CD14-positive monocyte (primary cell): ENCODE results near the gene DNMBP. TPM values are rescaled to one million over a fixed set of nuclear protein-coding genes. Genes with fewer than 3 reads are reported as not detected.

Experiments
- DNase-seq, 3 donors: peaks; one replicate each; pipeline ENCODE4 v3.0.0-alpha.2; 2011 to 2022
- H2AFZ ChIP-seq: 2 replicates; pipeline ENCODE4 v1.6.0; 2012; ENCODE audit warnings: mild to moderate bottlenecking, low read depth, low read length, inconsistent platforms; ENCODE audit not compliant: insufficient read depth, poor library complexity, severe bottlenecking
- H3K27ac ChIP-seq, 2 donors: 1 replicate in 1 of 2; 2 replicates in 1 of 2; pipeline ENCODE4 v1.5.1; 2012 to 2013; ENCODE audit warnings: low read length in 2 of 2, control low read depth in 1 of 2, inconsistent platforms in 1 of 2, low read depth in 1 of 2, mild to moderate bottlenecking in 1 of 2
- H3K27me3 ChIP-seq, 2 donors: one replicate each; pipeline versions ENCODE4 v1.6.0 to v1.6.1; 2011 to 2013; ENCODE audit warnings: low read length in 2 of 2; ENCODE audit not compliant: control insufficient read depth in 2 of 2, insufficient read depth in 2 of 2
- H3K36me3 ChIP-seq, 2 donors: replicated peaks in 1 of 2; 1 replicate in 1 of 2; 2 replicates in 1 of 2; pipeline versions ENCODE4 v1.5.1 to v1.6.1; 2012 to 2013; ENCODE audit warnings: low read length in 2 of 2, control low read depth in 1 of 2, inconsistent platforms in 1 of 2, mild to moderate bottlenecking in 1 of 2; ENCODE audit not compliant: insufficient read depth in 2 of 2, control insufficient read depth in 1 of 2
- H3K4me1 ChIP-seq, 2 donors: 1 replicate in 1 of 2; 2 replicates in 1 of 2; pipeline versions ENCODE4 v1.5.1 to v1.6.1; 2012 to 2013; ENCODE audit warnings: low read length in 2 of 2, control low read depth in 1 of 2, inconsistent platforms in 1 of 2, mild to moderate bottlenecking in 1 of 2, moderate library complexity in 1 of 2; ENCODE audit not compliant: insufficient read depth in 2 of 2, control insufficient read depth in 1 of 2
- H3K4me2 ChIP-seq: replicated peaks from 2 replicates; pipeline ENCODE3; 2012; ENCODE audit warnings: low read length, moderate library complexity, mild to moderate bottlenecking; ENCODE audit not compliant: poor library complexity, severe bottlenecking; ENCODE audit errors: extremely low read depth
- H3K4me3 ChIP-seq, 3 experiments: fragments of 200-600 bp in 1 of 3; sonication (generic) in 1 of 3; replicated peaks in 1 of 3; 1 replicate in 2 of 3; 2 replicates in 1 of 3; pipeline ENCODE4 v1.5.1; 2011 to 2013; ENCODE audit warnings: low read length in 3 of 3, mild to moderate bottlenecking in 3 of 3, control low read depth in 2 of 3, low read depth in 2 of 3, inconsistent platforms in 1 of 3, moderate library complexity in 1 of 3
- H3K79me2 ChIP-seq: 2 replicates; pipeline ENCODE4 v1.6.0; 2012; ENCODE audit warnings: mild to moderate bottlenecking, control low read depth, inconsistent platforms, low read length, moderate library complexity; ENCODE audit not compliant: insufficient read depth
- H3K9ac ChIP-seq: 2 replicates; pipeline ENCODE4 v1.6.0; 2017; ENCODE audit warnings: low read length, mild to moderate bottlenecking; ENCODE audit not compliant: insufficient read depth, poor library complexity, severe bottlenecking
- H3K9me3 ChIP-seq, 2 donors: replicated peaks in 1 of 2; 1 replicate in 1 of 2; 2 replicates in 1 of 2; pipeline versions ENCODE4 v1.5.1 to v1.6.1; 2012 to 2013; ENCODE audit warnings: low read length in 2 of 2, control low read depth in 1 of 2; ENCODE audit not compliant: control insufficient read depth in 1 of 2, insufficient read depth in 1 of 2
- H4K20me1 ChIP-seq: 2 replicates; pipeline ENCODE4 v1.6.0; 2012; ENCODE audit warnings: mild to moderate bottlenecking, low read length, control low read depth, moderate library complexity; ENCODE audit not compliant: insufficient read depth
- H3K27ac Mint-ChIP-seq, 7 donors: one replicate each; pipeline ENCODE4 v1.8.0; 2020; ENCODE audit warnings: mild to moderate bottlenecking in 7 of 7, mixed read lengths in 7 of 7, moderate library complexity in 6 of 7, inconsistent platforms in 2 of 7
- H3K27me3 Mint-ChIP-seq, 3 donors: one replicate each; pipeline ENCODE4 v1.8.0; 2021 to 2022; ENCODE audit warnings: low read depth in 3 of 3, mild to moderate bottlenecking in 3 of 3, mixed read lengths in 3 of 3, moderate library complexity in 3 of 3, inconsistent platforms in 1 of 3
- H3K36me3 Mint-ChIP-seq, 2 donors: one replicate each; pipeline ENCODE4 v1.8.0; 2020; ENCODE audit warnings: mixed read lengths in 2 of 2, inconsistent platforms in 1 of 2, mild to moderate bottlenecking in 1 of 2
- H3K4me1 Mint-ChIP-seq: one replicate; pipeline ENCODE4 v1.8.0; 2020; ENCODE audit warnings: mild to moderate bottlenecking, mixed read lengths
- H3K4me3 Mint-ChIP-seq, 2 donors: one replicate each; pipeline ENCODE4 v1.8.0; 2020; ENCODE audit warnings: mild to moderate bottlenecking in 2 of 2, mixed read lengths in 2 of 2, moderate library complexity in 1 of 2
- H3K9me3 Mint-ChIP-seq, 7 donors: one replicate each; pipeline ENCODE4 v1.8.0; 2020 to 2022; ENCODE audit warnings: mixed read lengths in 7 of 7, mild to moderate bottlenecking in 6 of 7, moderate library complexity in 6 of 7, inconsistent platforms in 2 of 7
- WGBS: methylation state at CpG from one replicate; pipeline ENCODE4 v1.1.5; 2013; ENCODE audit warnings: missing lambda C conversion rate; ENCODE audit not compliant: insufficient coverage; 5-methylcytosine and 5-hydroxymethylcytosine counted together
- intact Hi-C, 2 donors: fragments of 100-400 bp; cut with micrococcal nuclease; formaldehyde crosslinking; loops; one replicate each; pipeline versions ENCODE4 v1.15.0 to v1.15.1; 2023
- polyA plus RNA-seq, 3 donors: library from polyadenylated mRNA; depleted of rRNA in 1 of 3; unstranded in 2 of 3; stranded (reverse) in 1 of 3; fragments of 300-500 nt in 2 of 3; fragments of >200 nt in 1 of 3; fragmentation: Illumina TruSeq in 2 of 3; gene quantifications; 1 replicate in 2 of 3; 2 replicates in 1 of 3; pipeline ENCODE4 v1.2.3, GENCODE V29; 2012 to 2021
- TF ChIP-seq, protein P1 (sequence below): fragments of 200-600 bp; IDR thresholded peaks from one replicate; pipeline ENCODE4 v1.8.0; 2022; ENCODE audit warnings: antibody characterized with exemption, mild to moderate bottlenecking

Gene DNMBP
- polyA plus RNA-seq, 3 donors = 0.83 to 10.3 (median 1.2) TPM

DNA sequence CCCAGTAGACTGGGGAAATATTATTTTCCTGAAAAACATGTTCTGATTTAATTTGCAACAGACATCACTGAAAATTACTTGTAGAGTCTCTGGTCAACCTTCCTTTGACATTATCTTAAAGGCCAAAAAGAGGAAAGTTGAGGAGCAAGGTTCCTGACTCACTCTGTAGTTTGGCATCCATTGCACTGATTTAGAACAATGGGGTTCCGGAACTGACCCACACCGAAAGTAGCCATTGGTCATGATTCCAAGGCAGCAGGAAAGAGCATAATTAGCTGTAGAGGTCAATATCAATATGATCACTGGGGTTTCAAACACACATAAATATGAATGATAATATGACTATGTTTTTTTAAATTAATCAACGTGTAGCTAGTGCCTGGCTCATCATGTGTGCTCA is 65.8 kb downstream of the DNMBP start:
- Mint-ChIP-seq H3K9me3 (peaks cover 3 to 15% (median 6%) of the 10 kb centered on the region in 7 donors), H3K27me3 (no peaks in the 10 kb centered on the region), H3K4me3 (no peak overlapping the region), H3K4me1 (no peaks in the 10 kb centered on the region), H3K27ac (no peak overlapping the region), H3K36me3 (peaks cover 16 to 19% of the 10 kb centered on the region in 2 donors)
- WGBS = no CpG with 5 or more reads among the region's 3 CpGs
- Histone ChIP-seq H3K27ac (no peak overlapping the region), H3K4me1 (no peaks in the 10 kb centered on the region), H3K27me3 (no peaks in the 10 kb centered on the region), H3K9ac (no peak overlapping the region), H4K20me1 (peaks cover 6% of the 10 kb centered on the region), H2AFZ (no peak overlapping the region), H3K36me3 (no peaks in the 10 kb centered on the region), H3K4me2 (no peak overlapping the region), H3K79me2 (no peaks in the 10 kb centered on the region), H3K4me3 (no peak overlapping the region), H3K9me3 (no peaks in the 10 kb centered on the region)
- intact Hi-C loops = no loop called here
- no peak for DNase-seq
- TF ChIP-seq, protein P1, sequence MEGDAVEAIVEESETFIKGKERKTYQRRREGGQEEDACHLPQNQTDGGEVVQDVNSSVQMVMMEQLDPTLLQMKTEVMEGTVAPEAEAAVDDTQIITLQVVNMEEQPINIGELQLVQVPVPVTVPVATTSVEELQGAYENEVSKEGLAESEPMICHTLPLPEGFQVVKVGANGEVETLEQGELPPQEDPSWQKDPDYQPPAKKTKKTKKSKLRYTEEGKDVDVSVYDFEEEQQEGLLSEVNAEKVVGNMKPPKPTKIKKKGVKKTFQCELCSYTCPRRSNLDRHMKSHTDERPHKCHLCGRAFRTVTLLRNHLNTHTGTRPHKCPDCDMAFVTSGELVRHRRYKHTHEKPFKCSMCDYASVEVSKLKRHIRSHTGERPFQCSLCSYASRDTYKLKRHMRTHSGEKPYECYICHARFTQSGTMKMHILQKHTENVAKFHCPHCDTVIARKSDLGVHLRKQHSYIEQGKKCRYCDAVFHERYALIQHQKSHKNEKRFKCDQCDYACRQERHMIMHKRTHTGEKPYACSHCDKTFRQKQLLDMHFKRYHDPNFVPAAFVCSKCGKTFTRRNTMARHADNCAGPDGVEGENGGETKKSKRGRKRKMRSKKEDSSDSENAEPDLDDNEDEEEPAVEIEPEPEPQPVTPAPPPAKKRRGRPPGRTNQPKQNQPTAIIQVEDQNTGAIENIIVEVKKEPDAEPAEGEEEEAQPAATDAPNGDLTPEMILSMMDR = no peak

DNA sequence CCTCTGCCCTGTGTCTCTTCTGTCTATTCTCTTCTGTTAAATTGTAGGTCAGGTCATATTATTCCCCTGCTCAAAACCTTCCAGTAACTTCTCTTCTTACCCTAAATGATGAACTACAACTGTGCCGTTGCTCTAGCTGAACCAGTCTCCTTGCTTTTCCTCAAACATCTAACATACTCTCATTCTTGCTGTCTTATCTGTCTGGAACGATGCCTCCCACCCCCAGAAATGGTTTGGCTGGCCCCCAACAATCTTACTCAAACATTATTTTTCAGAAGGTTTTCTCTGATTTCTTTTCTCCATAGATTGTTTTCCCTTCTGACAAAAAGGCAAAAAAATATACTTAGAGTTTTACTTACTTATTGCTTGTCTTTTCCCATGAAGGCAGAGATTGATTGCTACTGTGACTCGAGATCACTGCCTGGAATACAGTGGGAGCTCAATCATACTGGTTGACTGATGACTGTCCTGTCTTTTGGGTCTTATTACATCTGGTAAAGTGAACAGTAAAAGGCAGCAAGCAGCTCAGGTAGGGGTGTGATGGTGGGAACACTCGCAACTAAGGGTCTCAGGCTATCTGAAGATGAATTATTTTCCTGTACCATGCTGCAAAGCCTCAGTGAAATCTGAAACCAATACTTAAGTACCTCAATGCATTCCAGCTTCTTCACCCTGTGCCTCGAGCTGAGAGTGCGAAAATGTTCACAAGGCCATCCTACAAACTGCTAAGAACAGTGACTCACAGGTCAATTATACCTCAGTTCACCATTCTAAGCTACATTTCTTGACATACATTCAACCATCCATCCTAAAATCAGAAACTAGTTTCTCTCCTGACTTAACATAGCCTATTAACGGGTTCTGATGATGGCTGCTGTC is 67.6 kb downstream of the DNMBP start:
- no peak overlapping the region for H3K4me2 ChIP-seq
- Mint-ChIP-seq H3K4me1 (peaks cover 3% of the 10 kb centered on the region), H3K36me3 (peaks cover 21% of the 10 kb centered on the region in 2 donors)

More for the DNA sequence above, 67.6 kb downstream of the DNMBP start:
- no peak overlapping the region for H3K9ac ChIP-seq
- H2AFZ ChIP-seq = no peak overlapping the region
- H3K9me3 ChIP-seq = no peaks in the 10 kb centered on the region
- no peak for DNase-seq
- H3K9me3 Mint-ChIP-seq = peaks cover 3 to 15% (median 6%) of the 10 kb centered on the region in 7 donors
- WGBS = 88% methylated on average over 5 of the region's 7 CpGs
- TF ChIP-seq, protein P1 = no peak
- no peak overlapping the region for H3K27ac ChIP-seq
- H3K27ac Mint-ChIP-seq = no peak overlapping the region
- H3K4me3 ChIP-seq = no peak overlapping the region
- no peaks in the 10 kb centered on the region for H3K27me3 ChIP-seq
- no peaks in the 10 kb centered on the region for H3K36me3 ChIP-seq
- H3K79me2 ChIP-seq = no peaks in the 10 kb centered on the region
- peaks cover 5% of the 10 kb centered on the region for H4K20me1 ChIP-seq
- intact Hi-C loops = no loop called here
- H3K4me1 ChIP-seq = no peaks in the 10 kb centered on the region
- no peaks in the 10 kb centered on the region for H3K27me3 Mint-ChIP-seq
- no peak overlapping the region for H3K4me3 Mint-ChIP-seq
